ENCODE measurements around the gene TRAPPC4.
A peak's percentile ranks its signal among the peaks of the same experiment; 100 is the strongest.
"Not testable (repeated sequence)": the region's sequence is repeated elsewhere in the genome, so short reads cannot be mapped to it uniquely, and the experiment has no call there.

TRAPPC4 gene

GRCh38 chr11:119018074-119018938 lies at the start of gene TRAPPC4, which contains the start of gene RPS25:
TSS of gene TRAPPC4 (plus strand) at chr11:119018766. CDS start at chr11:119018796, 30 bp downstream.
TSS of gene RPS25 (minus strand) at chr11:119018343. CDS start at chr11:119018284, 59 bp downstream.
- peak; percentile 97 for DNase-seq
- no peak for TF ChIP-seq GATA1 (IDR thresholded peaks at IDR 0.05; ENCODE audit: low read depth, low read length)
- peak; percentile 96 for TF ChIP-seq POLR2A (IDR thresholded peaks at IDR 0.05; ENCODE audit: low read length)

- not testable (repeated sequence) for DNase-seq
Measured at GRCh38 chr11:118969508-118969907, 49.1 kb upstream of the TRAPPC4 start.

- no peak for DNase-seq
- TF ChIP-seq GATA1 (IDR thresholded peaks at IDR 0.05; ENCODE audit: low read depth, low read length) (no peak), POLR2A (IDR thresholded peaks at IDR 0.05; ENCODE audit: low read length) (no peak)
Measured at GRCh38 chr11:118971646-118972045, 46.9 kb upstream of the TRAPPC4 start, which contains the start of gene FOXR1. TSS of gene FOXR1 (plus strand) at chr11:118971761. CDS start at chr11:118971932, 171 bp downstream.

- no peak for DNase-seq
- TF ChIP-seq GATA1 (IDR thresholded peaks at IDR 0.05; ENCODE audit: low read depth, low read length), result no peak
- TF ChIP-seq POLR2A (IDR thresholded peaks at IDR 0.05; ENCODE audit: low read length), result no peak
Measured at GRCh38 chr11:118973985-118974384, 44.6 kb upstream of the TRAPPC4 start.

- no peak for DNase-seq
- TF ChIP-seq POLR2A (IDR thresholded peaks at IDR 0.05; ENCODE audit: low read length), result no peak
- no peak for TF ChIP-seq GATA1 (IDR thresholded peaks at IDR 0.05; ENCODE audit: low read depth, low read length)
Measured at GRCh38 chr11:118975771-118976709, 42.5 kb upstream of the TRAPPC4 start.

GRCh38 chr11:118979434-118979833 lies 39.1 kb upstream of the TRAPPC4 start:
- DNase-seq, result no peak

GRCh38 chr11:118980191-118980881 lies 38.2 kb upstream of the TRAPPC4 start:
- peak; percentile 42 for DNase-seq
- TF ChIP-seq GATA1 (IDR thresholded peaks at IDR 0.05; ENCODE audit: low read depth, low read length) (no peak), POLR2A (IDR thresholded peaks at IDR 0.05; ENCODE audit: low read length) (no peak)

More at GRCh38 chr11:118979434-118979833, 39.1 kb upstream of the TRAPPC4 start:
- TF ChIP-seq POLR2A (IDR thresholded peaks at IDR 0.05; ENCODE audit: low read length) (no peak), GATA1 (IDR thresholded peaks at IDR 0.05; ENCODE audit: low read depth, low read length) (no peak)

GRCh38 chr11:118984337-118984736 lies 34.2 kb upstream of the TRAPPC4 start:
- not testable (repeated sequence) for DNase-seq

GRCh38 chr11:118984825-118985224 lies 33.7 kb upstream of the TRAPPC4 start:
- TF ChIP-seq GATA1 (IDR thresholded peaks at IDR 0.05; ENCODE audit: low read depth, low read length) (no peak), POLR2A (IDR thresholded peaks at IDR 0.05; ENCODE audit: low read length) (no peak)
- DNase-seq, result no peak

GRCh38 chr11:118988280-118988679 lies 30.3 kb upstream of the TRAPPC4 start:
- TF ChIP-seq GATA1 (IDR thresholded peaks at IDR 0.05; ENCODE audit: low read depth, low read length) (no peak), POLR2A (IDR thresholded peaks at IDR 0.05; ENCODE audit: low read length) (no peak)
- no peak for DNase-seq

- not testable (repeated sequence) for DNase-seq
Measured at GRCh38 chr11:118991486-118992038, 27.0 kb upstream of the TRAPPC4 start.

- no peak for TF ChIP-seq GATA1 (IDR thresholded peaks at IDR 0.05; ENCODE audit: low read depth, low read length)
- TF ChIP-seq POLR2A (IDR thresholded peaks at IDR 0.05; ENCODE audit: low read length), result no peak
- peak; percentile 47 to 60 for DNase-seq
Measured at GRCh38 chr11:118996926-118997626, 21.5 kb upstream of the TRAPPC4 start.

Measured in erythroblast (primary cell).